ENCODE results near the gene MROH9.

DNA sequence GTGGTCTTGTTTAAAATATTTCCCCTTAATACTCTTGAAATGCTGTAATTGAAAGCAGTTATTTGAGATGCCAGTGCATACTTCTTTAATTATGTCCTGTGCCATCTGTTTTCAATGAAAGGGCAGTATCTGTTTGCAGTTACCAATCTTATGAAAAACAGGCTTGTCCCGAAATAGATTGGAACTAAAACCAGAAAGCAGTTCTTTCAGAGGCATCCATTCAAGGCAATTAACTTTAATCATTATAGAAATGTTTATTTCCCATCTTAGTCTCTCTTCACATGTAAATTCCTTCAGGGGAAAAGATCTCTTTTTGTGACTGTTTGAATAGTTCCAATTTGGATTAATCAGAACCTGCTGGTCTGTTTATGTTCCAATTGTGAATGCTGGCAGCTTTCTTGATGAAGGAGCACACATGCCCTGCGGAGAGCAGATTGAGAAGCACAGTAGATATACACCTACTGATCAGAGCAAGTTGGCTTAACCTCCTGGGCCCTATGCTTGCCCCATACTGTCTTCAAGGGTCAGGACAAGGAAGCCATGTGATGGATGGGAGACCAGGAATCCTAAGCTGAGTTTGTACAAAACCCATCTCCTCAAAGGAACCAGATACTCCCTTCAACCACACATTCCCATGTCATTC is 41.6 kb upstream of the MROH9 start:
- TF ChIP-seq EZH2phosphoT487 (IDR thresholded peaks at IDR 0.05; ENCODE audit: insufficient read depth, low read depth) (no peak), EZH2 (IDR thresholded peaks at IDR 0.05; ENCODE audit: insufficient read depth, poor library complexity, severe bottlenecking) (no peak)
